Osteoblast (primary cell): ENCODE results near the gene ZNF808. TPM values are rescaled to one million over a fixed set of nuclear protein-coding genes. Genes with fewer than 3 reads are reported as not detected.
"Not testable (repeated sequence)": the region's sequence is repeated elsewhere in the genome, so short reads cannot be mapped to it uniquely, and the experiment has no call there.

Experiments
- DNase-seq: peaks from one replicate; pipeline ENCODE4 v3.0.0; 2011; ENCODE audit warnings: low spot score, mixed read lengths; ENCODE audit not compliant: insufficient read length; ENCODE audit errors: missing footprints
- H2AFZ ChIP-seq: 2 replicates; pipeline ENCODE4 v1.6.0; 2011; ENCODE audit warnings: mild to moderate bottlenecking, low read length
- H3K27ac ChIP-seq: 2 replicates; pipeline ENCODE4 v1.5.1; 2011; ENCODE audit warnings: mild to moderate bottlenecking, low read depth, low read length, moderate library complexity
- H3K27me3 ChIP-seq: 2 replicates; pipeline ENCODE4 v1.6.0; 2012; ENCODE audit warnings: mild to moderate bottlenecking, control low read depth, inconsistent platforms, low read length, moderate library complexity; ENCODE audit not compliant: insufficient read depth
- H3K36me3 ChIP-seq: 2 replicates; pipeline ENCODE4 v1.5.1; 2011; ENCODE audit warnings: mild to moderate bottlenecking, low read length, control low read depth, moderate library complexity; ENCODE audit not compliant: insufficient read depth
- H3K4me1 ChIP-seq: 2 replicates; pipeline ENCODE4 v1.5.1; 2011; ENCODE audit warnings: mild to moderate bottlenecking, low read length, control low read depth, moderate library complexity; ENCODE audit not compliant: insufficient read depth
- H3K4me2 ChIP-seq: 2 replicates; pipeline ENCODE4 v1.6.0; 2011; ENCODE audit warnings: mild to moderate bottlenecking, low read length; ENCODE audit not compliant: insufficient read depth
- H3K4me3 ChIP-seq: fragments of 200-600 bp; sonication (generic); 3 replicates; pipeline ENCODE4 v1.5.1; 2012; ENCODE audit warnings: mild to moderate bottlenecking, low read length, inconsistent platforms; ENCODE audit not compliant: insufficient read depth
- H3K79me2 ChIP-seq: 2 replicates; pipeline ENCODE4 v1.6.0; 2012; ENCODE audit warnings: mild to moderate bottlenecking, low read length, control low read depth, inconsistent platforms; ENCODE audit not compliant: insufficient read depth
- H3K9me3 ChIP-seq: 2 replicates; pipeline ENCODE4 v1.5.1; 2011; ENCODE audit warnings: low read depth, low read length, control low read depth
- H4K20me1 ChIP-seq: 2 replicates; pipeline ENCODE4 v1.6.0; 2012; ENCODE audit warnings: mild to moderate bottlenecking, low read length, control low read depth; ENCODE audit not compliant: insufficient read depth
- CTCF ChIP-seq: IDR thresholded peaks from 2 replicates; pipeline ENCODE4 v1.5.1; 2011; ENCODE audit warnings: mild to moderate bottlenecking, low read depth, low read length, moderate library complexity; ENCODE audit errors: extremely low read depth
- small RNA-seq: library from RNA; depleted of rRNA; stranded (forward); fragments of <200 nt; gene quantifications from one replicate; pipeline ENCODE3, GENCODE V24; 2012
- total RNA-seq: library from RNA; depleted of rRNA; stranded (reverse); fragments of >200 nt; gene quantifications from 2 replicates; pipeline ENCODE4 v1.2.3, GENCODE V29; 2012

Gene ZNF808
- total RNA-seq, 1 donor, result 17.0 TPM

GRCh38 chr19:52601025-52601973, 73.8 kb downstream of the ZNF808 start:
- peaks cover 2% of the 10 kb centered on the region for H3K9me3 ChIP-seq
- H3K4me2 ChIP-seq, result peak overlapping the region; percentile 96
- H3K4me3 ChIP-seq, result peak overlapping the region; percentile 85
- TF ChIP-seq CTCF, result no peak
- H2AFZ ChIP-seq, result peak overlapping the region; percentile 92
- H3K4me1 ChIP-seq, result peaks cover 22% of the 10 kb centered on the region
- H3K79me2 ChIP-seq, result no peaks in the 10 kb centered on the region
- DNase-seq, result peak; percentile 97
- peaks cover 2% of the 10 kb centered on the region for H3K36me3 ChIP-seq
- H4K20me1 ChIP-seq, result no peaks in the 10 kb centered on the region
- peak overlapping the region; percentile 51 for H3K27ac ChIP-seq
- H3K27me3 ChIP-seq, result no peaks in the 10 kb centered on the region

GRCh38 chr19:52601974-52602366, 74.5 kb downstream of the ZNF808 start:
- not testable (repeated sequence) for DNase-seq, H3K27ac ChIP-seq, H2AFZ ChIP-seq, H3K27me3 ChIP-seq, H3K9me3 ChIP-seq, H3K79me2 ChIP-seq, H3K36me3 ChIP-seq, H4K20me1 ChIP-seq
- Histone ChIP-seq H3K4me1 (peaks cover 22% of the 10 kb centered on the region), H3K4me2 (peak overlapping the region; percentile 96), H3K4me3 (peak overlapping the region; percentile 85)

GRCh38 chr19:52602941-52603340, 75.5 kb downstream of the ZNF808 start:
- Histone ChIP-seq H4K20me1 (no peaks in the 10 kb centered on the region), H3K9me3 (no peaks in the 10 kb centered on the region), H2AFZ (no peak overlapping the region), H3K36me3 (no peaks in the 10 kb centered on the region), H3K27ac (no peak overlapping the region), H3K79me2 (no peaks in the 10 kb centered on the region), H3K4me2 (no peak overlapping the region), H3K4me1 (peaks cover 22% of the 10 kb centered on the region), H3K4me3 (no peak overlapping the region), H3K27me3 (no peaks in the 10 kb centered on the region)
- no peak for TF ChIP-seq CTCF
- no peak for DNase-seq

- no peaks in the 10 kb centered on the region for H3K36me3 ChIP-seq
- DNase-seq, result peak; percentile 88
Observed at GRCh38 chr19:52603558-52604207, 76.2 kb downstream of the ZNF808 start.

More at GRCh38 chr19:52603558-52604207, 76.2 kb downstream of the ZNF808 start:
- Histone ChIP-seq H3K4me3 (no peak overlapping the region), H3K4me1 (peaks cover 22% of the 10 kb centered on the region), H3K27ac (peak overlapping the region; percentile 61), H3K9me3 (no peaks in the 10 kb centered on the region), H3K79me2 (no peaks in the 10 kb centered on the region), H3K27me3 (no peaks in the 10 kb centered on the region), H4K20me1 (no peaks in the 10 kb centered on the region), H3K4me2 (peak overlapping the region; percentile 55), H2AFZ (peak overlapping the region; percentile 62)
- no peak for TF ChIP-seq CTCF

Small RNA genes within 50 kb of the gene (small RNA-seq; reads per million reads assigned to genes)
- gene RPL39P34, result not detected

Other genes with a start within 250 kb of the ZNF808 start
- 9.4 and 10.3 TPM in 2 replicates for gene ZNF480, start 230.5 kb upstream of the ZNF808 start, total RNA-seq
- 2.9 and 3.3 TPM in 2 replicates for gene ZNF610, start 191.4 kb upstream of the ZNF808 start, total RNA-seq
- 18.5 and 27.1 TPM in 2 replicates for gene ZNF880, start 157.7 kb upstream of the ZNF808 start, total RNA-seq
- gene ZNF528, start 129.8 kb upstream of the ZNF808 start, total RNA-seq, result 26.5 and 32.9 TPM in 2 replicates
- gene ZNF534, start 98.5 kb upstream of the ZNF808 start, total RNA-seq, result not detected in 2 replicates
- 2.4 and 2.5 TPM in 2 replicates for gene ZNF578, start 74.1 kb upstream of the ZNF808 start, total RNA-seq
- gene ZNF701, start 42.6 kb downstream of the ZNF808 start, total RNA-seq, result 14.5 and 17.7 TPM in 2 replicates
- 52.8 and 59.5 TPM in 2 replicates for gene ZNF83, start 110.7 kb downstream of the ZNF808 start, total RNA-seq
- 10.5 and 15.3 TPM in 2 replicates for gene ZNF611, start 207.4 kb downstream of the ZNF808 start, total RNA-seq